GM21717 (cell line): ENCODE results near the gene CIAO2B.
"Not testable (repeated sequence)": the region's sequence is repeated elsewhere in the genome, so short reads cannot be mapped to it uniquely, and the experiment has no call there.

ENCODE experiments used
- ATAC-seq: cut with Tn5 transposase; IDR thresholded peaks from one replicate; pipeline ENCODE4 v1.9.1; 2021; ENCODE audit warnings: mild to moderate bottlenecking, moderate library complexity; ENCODE audit not compliant: unreplicated experiment

CIAO2B gene

DNA sequence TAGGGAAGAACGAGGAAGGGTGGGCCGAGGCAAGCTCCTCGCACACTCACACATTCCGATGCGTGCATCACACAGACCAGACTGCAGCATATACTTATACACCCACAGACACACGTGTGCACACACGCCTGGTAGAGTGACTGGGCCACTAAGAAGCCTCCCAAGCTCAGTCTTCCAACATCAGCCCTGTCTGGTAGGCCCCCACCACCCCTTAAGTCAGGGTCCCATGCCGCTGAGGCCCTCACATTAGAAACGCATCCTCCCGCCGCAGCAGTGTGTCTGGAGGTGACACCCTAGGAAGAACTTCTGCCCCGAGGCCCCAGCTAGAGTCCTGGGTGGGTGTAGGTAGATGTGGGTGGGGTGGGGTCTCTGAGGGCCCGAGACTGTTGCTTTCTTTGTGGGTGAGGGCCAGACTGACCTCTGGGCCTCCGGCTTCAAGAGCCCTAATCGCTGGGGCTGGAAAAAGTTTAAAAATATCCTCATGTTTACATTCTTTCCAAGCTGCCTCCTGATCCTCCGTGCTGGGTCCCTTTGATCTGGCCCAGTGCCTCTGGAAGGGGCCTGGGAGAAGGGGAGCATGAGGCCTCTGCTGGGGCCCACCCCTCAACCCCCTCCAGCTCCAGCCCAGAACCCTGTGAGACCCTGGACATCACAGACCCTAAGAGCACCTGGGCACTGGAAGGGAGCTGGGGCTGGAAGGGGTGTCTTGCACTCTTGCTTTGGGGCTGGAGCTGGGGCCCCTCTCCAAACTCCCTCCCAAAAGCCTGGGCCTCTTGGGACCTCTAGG is 29.2 kb downstream of the CIAO2B start:
- no peak for ATAC-seq

DNA sequence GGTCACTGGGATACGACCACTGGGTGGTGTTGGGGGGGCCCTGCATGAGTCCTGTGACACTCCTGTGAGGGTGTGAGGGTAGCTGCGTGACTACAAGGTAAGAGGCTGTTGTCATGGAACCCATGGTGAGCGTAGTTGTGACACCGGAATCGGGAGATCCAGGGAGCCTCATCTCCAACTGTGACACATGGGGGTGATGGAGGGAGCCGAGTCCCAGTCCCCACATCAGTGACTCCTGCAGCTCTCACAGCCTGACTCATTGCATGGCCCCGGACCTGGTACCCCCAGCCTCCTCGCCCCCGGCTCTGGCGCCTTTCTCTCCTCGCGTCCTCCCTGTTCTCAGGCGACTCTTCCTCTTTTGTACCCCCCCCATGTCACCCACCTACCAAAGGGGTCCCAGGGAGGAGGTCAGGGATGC is 29.8 kb downstream of the CIAO2B start:
- no peak for ATAC-seq

DNA sequence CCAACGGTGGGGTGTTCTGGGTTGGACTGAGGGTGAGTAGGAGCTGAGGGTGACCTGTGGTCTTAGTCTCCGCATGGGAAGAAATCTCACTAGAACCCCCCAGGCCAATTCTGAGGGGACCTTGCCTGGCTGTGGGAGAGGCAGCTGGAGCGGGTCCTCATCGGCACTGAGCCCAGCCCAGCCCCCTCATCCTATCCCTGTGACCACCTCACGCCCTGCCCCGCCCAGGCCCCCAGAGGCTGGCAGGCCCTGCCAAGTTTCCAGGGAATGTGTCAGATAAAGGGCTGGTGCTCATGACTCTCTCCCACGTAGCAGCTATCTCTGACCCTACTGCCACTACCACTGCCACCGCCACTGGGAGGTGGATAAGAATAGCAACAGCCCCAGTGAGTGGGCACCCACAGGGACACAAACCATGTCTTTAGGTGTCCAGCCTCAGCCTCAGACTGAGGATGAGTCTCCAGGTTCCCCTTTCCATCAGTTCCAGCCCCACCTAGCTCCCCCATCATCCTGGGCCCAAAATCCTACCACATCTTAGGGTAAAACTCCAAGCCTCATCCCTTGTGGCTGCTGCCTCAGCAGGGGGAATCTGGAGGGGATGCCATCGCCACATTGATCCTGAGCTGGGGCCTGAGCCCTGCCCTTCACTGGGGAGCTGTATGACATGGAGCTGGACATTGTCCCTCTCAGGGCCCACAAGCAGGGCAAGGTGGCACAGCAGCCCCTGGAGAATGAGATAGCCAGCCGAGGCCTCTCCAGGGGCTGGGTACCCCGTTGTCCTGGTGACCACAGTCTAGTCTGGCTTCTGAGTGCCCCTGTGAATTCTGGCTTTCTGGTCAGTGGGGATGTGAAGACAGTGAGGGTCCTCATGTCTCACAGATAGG is 30.4 kb downstream of the CIAO2B start:
- ATAC-seq, result no peak

DNA sequence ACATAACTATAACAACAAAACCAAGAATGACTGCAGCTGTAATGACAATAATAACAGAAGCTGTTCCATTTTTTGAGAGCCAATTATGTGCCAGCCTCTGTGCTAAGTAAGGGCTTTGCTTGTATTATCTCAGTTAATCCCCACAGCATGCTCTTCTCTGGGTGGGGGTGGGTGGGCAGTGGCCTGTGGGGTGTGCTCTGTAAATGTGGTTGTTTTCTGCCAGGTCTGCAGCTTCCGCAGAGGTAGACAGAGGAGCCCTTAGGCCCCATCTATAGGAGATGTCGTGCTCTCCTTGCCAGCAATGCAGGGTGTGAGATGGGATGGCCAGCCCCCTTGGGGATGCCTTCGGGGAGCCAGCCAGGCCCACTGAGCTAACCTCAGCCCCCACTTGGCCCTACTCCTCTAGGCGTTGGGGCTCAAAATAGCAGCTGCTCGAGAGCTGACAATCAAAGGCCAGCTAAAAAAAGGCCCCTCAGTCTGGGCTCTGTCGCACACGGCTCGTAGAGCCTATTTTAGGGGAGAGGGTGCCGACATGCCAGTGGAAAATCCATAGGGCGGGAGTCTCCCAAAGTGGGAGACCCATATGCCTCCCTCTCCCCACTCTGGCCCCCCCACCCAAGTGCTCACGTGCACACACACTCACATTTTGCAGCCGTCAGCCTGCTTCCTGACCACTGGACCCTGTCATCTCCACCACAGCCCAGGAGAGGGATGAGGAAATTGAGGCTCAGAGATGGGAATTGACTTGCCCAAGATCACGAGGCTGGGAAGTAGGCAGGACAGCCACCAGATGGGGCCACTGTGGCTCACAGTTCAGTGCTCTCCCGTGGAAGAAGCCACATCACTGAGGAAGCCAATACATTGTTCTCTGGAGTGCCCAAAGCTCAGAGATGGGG is 31.3 kb downstream of the CIAO2B start:
- ATAC-seq, result no peak

DNA sequence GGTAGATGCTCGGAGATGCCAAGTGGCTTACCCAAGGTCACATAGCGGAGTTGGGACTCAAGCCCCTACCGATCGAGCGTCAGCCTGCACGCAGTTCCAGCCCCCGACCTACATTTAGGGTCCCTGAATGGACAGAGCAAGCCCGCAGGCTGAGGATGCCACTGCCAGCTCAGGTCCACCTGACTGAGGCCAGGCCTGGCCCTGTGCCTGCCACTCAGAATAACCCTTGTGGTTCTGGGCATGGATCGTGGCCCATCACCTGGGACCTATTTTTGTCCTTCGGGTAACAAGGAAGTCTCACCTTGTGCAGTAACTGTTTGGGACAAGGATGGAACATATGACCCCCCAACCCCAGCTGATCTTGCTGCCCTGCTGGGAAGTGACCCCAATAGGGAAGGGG is 32.6 kb downstream of the CIAO2B start:
- no peak for ATAC-seq

DNA sequence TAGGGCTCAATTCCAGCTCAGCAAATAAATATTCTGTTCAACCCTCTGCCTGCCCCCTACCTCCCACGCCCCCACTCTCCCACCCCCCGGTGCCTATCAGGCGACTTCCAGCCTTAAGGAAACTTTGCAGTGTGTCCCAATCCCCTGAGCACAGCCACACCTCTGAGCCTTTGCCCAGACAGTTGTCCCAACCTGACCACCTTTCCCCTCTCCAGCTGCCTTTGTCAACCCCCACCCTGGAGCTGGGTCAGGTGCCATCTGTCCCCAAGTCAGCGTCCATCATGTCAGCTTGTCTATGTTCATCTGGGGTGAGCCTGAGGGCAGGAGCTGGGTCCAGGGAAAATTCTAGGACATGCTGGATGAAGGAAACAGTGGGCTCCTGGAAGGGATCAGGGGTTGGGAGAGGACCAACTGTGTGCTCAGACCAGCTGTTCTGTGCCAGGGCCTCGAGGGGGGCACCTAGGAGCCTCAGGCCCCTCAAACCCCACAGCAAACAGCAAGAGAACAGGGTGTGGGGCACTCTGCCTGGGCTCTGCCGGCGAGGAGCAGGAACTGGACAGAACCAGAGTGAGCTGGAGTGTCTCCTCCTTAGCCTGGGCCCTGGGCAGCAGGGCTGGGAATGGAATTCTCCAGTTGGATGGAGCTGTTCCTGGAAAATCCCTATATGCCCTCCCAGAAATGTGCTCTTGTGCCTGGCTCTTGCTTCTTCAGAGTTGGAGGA is 33.3 kb downstream of the CIAO2B start:
- no peak for ATAC-seq

DNA sequence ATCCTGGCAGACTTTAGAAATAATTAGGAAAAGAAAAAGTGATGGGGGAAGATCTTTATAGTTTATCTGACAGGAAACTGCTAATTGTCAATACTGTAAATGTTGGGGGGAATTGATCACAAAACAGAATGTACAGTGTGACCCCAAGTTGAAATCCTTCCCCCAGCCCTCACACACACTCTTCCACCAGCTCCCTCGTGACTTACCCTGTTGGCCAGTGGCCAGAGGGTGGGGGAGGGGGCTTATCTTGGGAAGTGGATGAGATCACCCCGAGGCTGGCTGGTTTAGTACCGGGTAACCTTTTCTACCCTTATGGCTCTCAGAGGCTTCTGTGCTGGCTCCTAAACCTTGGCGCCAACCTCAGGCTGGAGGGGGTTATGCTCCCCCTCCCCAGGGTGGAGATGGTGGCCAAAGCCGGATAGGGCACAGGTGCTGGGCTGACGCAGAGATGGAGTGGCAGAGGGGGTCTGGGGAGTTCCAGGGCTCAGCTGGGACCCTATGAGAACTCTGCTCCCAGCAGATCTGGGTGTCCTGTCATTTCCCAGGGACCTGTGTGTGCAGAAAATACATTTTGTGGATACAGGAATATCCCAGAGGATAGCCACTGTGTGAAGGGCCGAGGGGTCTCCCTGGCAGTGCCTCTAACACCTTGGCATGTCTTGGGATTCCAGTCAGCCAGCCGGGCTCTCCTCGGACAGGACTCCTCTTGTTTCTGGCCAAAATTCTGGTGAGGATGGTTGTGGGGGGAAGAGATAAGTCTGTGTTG is 34.1 kb downstream of the CIAO2B start:
- no peak for ATAC-seq

DNA sequence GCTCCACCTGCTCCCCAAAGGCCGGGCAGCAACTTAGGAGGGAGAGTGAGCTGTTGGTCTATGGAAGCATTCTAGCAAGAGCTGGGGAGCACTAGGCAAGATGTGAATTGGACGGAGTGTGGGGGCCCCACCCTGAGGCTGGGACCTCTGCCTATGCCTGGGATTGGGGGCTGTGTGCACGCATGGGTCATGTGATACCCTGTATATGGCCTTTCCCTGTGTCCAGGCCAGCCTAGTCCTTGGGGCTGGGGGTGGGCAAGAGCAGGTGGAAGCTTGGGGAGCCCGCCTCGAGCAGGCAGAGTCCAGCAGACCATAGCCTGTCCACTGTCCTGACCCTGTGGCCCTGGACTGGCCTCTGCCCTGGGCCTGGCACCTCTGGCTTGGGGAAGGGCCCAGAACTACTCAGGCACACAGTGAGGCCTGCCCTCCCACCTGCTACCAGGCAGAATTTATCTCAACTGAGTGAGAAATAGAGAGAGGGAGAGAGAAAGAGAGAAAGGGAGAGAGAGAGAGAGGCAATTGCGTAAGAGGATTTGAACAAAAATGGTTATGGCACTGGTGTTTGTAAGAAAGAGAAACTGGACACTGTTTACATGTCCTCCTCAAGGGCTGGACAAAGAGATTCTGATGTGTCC is 34.8 kb downstream of the CIAO2B start:
- ATAC-seq, result no peak

DNA sequence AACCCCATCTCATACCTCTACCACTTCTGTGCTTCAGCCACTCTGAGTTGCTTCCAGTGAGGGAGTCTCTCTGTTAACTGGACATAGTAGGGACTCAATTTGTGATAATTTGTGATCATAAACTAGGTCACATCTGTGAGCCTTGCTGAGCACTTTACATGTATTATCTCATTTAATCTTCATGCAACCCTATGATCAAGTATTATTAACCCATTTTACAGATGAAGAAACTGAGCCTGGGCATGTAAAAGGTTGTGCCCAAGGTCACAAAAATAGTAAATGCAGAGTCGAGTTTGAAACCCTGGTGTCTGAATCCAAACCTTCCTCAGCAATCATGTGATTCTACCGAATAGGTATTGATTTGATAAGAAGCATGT is 35.3 kb downstream of the CIAO2B start:
- no peak for ATAC-seq

DNA sequence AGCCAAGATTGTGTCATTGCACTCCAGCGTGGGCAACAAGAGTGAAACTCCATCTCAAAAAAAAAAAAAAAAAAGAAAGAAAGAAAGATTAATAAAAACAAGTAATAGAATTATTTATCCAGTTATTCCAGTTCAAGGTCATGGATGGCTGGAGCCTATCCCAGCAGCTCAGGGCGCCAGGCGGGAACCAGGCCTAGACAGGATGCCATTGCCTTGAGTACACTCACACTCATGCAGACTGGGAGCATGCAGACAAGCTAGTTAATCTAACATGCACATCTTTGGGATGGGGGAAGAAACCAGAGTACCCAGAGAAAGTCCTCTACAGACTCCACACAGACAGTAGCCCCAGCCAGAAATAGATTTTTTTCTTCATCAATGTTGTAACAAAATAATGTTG is 36.0 kb downstream of the CIAO2B start:
- no peak for ATAC-seq

DNA sequence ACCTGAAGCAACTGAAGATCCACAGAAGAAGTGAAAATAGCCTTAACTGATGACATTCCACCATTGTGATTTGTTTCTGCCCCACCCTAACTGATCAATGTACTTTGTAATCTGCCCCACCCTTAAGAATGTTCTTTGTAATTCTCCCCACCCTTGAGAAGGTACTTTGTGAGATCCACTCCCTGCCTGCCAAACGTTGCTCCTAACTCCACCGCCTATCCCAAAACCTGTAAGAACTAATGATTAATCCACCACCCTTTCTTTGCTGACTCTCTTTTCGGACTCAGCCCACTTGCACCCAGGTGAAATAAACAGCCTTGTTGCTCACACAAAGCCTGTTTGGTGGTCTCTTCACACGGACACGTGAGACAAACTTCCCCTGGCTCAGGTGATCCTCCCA is 37.5 kb downstream of the CIAO2B start:
- ATAC-seq, result not testable (repeated sequence)

DNA sequence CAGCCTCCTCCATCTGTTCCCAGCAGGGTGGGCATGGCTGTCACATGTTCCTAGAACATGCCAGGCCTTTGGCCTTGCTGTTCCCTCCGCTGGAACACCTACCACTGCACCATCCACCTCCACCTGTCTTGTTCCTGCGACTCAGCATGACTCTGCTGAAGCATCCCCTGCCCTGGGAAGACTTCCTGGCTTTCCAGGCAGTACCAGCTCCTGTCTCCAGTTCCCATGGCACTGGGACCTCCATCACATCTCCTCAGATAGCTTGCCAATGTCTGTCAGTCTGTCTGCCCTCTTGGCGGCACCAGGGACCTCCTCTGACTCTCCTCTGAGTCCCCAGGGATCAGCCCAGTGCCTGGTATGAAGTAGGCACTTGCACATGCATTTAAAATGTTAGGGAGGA is 38.2 kb downstream of the CIAO2B start:
- ATAC-seq, result no peak

DNA sequence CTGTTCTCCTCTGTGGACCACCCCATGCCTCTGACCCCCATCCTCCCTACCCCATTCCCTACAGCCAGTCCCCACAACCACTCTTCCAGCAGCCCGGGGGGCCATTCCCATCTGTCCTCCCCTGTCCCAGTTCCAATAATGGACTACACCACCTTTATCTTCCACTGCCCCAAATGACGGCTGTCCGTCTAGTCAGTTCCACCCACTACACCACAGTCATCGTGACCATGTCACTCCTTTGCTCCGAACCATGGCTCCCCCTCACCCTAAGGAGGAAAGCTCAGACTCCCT is 38.6 kb downstream of the CIAO2B start:
- no peak for ATAC-seq

DNA sequence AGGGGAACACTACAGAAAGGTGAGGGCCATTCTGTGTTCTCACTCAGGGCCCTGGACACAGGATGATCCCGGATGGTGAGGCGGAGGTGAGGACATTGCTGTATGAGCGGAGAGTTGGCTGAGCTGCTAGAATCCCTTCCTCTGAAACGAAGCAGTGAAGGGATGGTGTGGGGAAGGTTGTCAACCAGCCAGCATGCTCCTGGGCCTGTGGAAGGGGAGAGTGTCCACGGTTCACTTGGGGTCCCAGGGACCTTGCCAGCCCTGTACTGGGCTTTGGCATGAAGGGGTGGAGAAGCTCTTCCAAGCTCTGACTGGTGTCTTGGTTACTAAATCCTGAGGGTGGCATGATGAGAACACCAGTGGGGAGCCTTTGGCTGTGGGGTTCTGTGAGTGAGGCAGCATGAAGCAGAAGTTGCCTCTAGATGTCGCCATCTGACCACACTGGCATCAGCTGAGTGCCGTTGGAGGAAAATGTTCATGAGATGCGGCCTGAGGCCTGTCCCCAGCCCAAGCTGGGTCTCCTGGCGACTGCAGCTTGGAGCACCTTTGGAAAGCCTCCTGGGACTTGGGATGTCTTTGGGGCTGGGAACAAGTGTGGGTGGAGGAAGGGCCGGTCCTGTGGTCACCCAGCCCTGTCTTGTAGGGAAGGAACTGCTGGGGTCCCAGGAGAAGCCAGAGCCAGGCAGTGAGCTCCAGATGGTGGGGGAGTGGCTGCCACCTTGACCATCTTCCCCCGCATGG is 39.1 kb downstream of the CIAO2B start:
- ATAC-seq, result no peak

DNA sequence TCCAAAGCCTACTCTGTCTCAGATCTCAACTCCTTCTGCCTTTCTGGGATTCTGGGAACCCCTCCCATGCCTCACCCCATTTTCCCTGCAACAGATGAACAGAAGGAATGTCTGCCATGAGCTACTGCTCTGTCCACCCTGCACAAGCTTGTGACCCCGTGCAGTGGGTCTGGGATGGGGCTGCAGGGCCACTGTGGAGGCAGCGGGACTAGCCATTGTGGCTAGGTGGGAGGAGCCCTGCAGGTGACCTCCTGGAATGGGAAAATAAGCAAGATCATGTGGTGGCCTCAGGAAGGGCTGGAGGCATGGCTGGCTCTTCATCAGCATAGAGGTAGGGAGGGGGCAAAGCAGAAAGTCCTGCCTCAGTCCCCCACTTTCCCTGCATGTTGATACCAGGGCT is 40.1 kb downstream of the CIAO2B start:
- no peak for ATAC-seq

DNA sequence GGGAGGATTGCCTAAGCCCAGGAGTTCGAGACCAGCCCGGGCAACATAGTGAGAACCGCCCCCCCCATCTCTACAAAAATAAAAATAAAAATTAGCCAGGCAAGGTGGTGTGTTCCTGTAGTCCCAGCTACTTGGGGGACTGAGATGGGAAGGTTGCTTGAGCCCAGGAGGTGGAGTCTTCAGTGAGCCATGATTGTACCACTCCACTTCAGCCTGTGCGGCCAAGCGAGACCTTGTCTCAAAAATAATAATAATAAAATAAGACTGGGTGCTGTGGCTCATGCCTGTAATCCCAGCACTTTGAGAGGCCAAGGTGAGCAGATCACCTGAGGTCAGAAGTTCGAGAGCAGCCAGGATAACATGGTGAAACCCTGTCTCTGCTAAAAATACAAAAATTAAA is 42.4 kb downstream of the CIAO2B start:
- no peak for ATAC-seq

DNA sequence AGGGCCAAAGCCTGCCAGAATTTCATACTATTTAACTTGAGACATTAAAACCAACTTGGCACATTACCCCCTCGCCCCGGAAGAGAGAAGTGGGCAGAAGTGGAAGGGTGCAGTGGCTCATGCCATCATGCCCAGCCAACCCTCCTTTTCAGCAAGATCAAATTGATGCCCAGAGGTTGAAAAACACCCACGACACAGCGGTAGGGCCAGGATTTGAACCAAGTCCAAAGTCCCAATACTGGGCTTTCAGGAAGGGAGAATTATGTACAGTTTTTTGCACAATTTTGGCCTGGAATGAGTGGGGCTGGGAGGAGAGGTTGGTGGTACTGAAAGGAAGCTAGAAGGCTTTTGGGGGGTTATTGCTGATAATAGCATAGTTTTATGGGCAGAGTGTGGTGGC is 42.8 kb downstream of the CIAO2B start:
- no peak for ATAC-seq

DNA sequence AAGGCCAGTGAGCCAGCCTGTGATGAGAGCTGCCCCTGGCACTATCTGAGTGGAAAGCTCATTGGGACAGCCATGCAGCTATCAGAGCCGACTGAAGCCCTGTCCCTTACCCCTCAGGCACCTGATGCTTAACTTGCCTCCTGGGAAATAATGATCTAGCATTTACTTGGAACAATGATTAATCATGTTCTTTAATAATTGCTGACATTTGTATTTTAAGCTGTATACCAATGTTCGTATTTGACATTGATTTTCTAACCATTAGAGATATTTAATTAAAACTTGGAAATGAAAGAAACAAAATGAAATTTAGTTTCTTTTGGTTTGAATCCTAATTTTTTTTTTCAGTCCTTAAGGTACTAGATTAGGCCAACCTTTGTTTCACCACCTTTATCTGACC is 43.4 kb downstream of the CIAO2B start:
- ATAC-seq, result no peak

DNA sequence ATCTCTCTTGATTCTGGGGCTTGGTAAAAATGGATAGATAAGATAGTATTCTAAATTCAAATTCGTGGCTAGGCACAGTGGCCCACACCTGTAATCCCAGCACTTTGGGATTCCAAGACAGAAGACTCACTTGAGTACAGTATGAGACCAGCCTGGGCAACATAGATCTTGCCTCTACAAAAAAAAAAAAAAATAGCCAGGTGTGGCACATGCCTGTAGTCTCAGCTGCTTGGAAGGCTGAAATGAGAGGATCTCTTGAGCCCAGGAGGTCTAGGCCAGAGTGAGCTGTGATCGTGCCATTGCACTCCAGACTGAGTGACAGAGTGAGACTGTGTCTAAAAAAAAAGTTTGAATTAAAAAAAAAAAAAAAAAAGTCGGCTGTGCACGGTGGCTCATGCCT is 44.6 kb downstream of the CIAO2B start:
- ATAC-seq, result no peak
